ENCODE measurements around the gene SF3A2. TPM values are rescaled to one million over a fixed set of nuclear protein-coding genes. Genes with fewer than 3 reads are reported as not detected.
A peak's percentile ranks its signal among the peaks of the same experiment; 100 is the strongest.

Gene SF3A2
- total and polyA plus RNA-seq, 10 of the 15 experiments (the other 5 are each of a cell fraction or from before 2014, with no cell fraction given): 0.33 to 143 (median 30.6) TPM

DNA sequence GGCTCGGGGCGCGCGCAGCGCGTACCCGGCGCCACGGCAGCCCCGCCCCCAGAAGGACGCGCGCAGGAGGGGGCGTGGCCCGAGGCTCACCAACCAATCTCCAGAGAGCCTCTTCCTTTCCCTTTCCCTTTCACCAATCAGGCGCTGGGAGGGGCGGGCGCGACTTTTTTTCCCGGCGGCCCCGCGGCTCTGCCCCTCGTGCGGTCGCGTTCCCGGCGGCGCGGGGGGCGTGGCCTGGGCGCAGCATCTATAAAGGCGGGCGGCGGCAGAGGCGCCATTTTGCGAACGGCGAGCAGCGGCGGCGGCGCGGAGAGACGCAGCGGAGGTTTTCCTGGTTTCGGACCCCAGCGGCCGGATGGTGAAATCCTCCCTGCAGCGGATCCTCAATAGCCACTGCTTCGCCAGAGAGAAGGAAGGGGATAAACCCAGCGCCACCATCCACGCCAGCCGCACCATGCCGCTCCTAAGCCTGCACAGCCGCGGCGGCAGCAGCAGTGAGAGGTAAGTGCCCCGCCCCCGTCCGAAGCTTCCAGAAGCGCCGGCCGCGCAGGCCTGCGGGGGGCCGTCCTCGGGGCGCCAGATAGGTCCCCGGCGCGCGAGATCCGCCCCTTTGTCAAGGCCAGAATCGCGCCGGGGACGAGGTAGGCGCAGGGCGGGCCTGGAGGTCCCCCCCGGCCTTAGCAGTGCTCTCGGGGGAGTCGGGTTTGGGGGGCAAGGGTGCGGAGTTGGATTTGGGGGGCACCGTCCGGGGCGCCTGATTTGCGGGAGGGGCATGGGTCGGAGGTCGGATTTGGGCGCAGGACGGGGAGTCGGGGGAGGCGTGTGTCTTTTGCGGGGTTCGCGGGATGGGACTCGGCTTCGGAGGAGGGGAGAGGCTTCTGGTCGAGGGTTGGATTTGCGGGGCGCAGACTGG lies 32.9 kb downstream of the SF3A2 start (continued):
- TF ChIP-seq, protein P1, sequence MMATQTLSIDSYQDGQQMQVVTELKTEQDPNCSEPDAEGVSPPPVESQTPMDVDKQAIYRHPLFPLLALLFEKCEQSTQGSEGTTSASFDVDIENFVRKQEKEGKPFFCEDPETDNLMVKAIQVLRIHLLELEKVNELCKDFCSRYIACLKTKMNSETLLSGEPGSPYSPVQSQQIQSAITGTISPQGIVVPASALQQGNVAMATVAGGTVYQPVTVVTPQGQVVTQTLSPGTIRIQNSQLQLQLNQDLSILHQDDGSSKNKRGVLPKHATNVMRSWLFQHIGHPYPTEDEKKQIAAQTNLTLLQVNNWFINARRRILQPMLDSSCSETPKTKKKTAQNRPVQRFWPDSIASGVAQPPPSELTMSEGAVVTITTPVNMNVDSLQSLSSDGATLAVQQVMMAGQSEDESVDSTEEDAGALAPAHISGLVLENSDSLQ (IDR thresholded peaks at IDR 0.05): no peak
- TF ChIP-seq, protein P2, sequence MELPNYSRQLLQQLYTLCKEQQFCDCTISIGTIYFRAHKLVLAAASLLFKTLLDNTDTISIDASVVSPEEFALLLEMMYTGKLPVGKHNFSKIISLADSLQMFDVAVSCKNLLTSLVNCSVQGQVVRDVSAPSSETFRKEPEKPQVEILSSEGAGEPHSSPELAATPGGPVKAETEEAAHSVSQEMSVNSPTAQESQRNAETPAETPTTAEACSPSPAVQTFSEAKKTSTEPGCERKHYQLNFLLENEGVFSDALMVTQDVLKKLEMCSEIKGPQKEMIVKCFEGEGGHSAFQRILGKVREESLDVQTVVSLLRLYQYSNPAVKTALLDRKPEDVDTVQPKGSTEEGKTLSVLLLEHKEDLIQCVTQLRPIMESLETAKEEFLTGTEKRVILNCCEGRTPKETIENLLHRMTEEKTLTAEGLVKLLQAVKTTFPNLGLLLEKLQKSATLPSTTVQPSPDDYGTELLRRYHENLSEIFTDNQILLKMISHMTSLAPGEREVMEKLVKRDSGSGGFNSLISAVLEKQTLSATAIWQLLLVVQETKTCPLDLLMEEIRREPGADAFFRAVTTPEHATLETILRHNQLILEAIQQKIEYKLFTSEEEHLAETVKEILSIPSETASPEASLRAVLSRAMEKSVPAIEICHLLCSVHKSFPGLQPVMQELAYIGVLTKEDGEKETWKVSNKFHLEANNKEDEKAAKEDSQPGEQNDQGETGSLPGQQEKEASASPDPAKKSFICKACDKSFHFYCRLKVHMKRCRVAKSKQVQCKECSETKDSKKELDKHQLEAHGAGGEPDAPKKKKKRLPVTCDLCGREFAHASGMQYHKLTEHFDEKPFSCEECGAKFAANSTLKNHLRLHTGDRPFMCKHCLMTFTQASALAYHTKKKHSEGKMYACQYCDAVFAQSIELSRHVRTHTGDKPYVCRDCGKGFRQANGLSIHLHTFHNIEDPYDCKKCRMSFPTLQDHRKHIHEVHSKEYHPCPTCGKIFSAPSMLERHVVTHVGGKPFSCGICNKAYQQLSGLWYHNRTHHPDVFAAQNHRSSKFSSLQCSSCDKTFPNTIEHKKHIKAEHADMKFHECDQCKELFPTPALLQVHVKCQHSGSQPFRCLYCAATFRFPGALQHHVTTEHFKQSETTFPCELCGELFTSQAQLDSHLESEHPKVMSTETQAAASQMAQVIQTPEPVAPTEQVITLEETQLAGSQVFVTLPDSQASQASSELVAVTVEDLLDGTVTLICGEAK (IDR thresholded peaks at IDR 0.05; ENCODE audit: borderline replicate concordance): no peak
- TF ChIP-seq MYC (IDR thresholded peaks at IDR 0.05; ENCODE audit: insufficient read depth, insufficient read length, insufficient replicate concordance, low read length, severe bottlenecking) (no peak), RCOR1 (conservative IDR thresholded peaks at IDR 0.05; ENCODE audit: low read depth, low read length) (0 out of 2 replicates have a peak, but pooled peaks have one; percentile 40), NR2C1 (IDR thresholded peaks at IDR 0.05) (no peak; the same call in 1 of the 2 replicates), WRNIP1 (IDR thresholded peaks at IDR 0.05; ENCODE audit: borderline replicate concordance, low read depth, low read length) (no peak), KAT2A (conservative IDR thresholded peaks at IDR 0.05; ENCODE audit: control insufficient read depth, low read depth, low read length) (no peak)
